HepG2 (cell line): ENCODE results near the gene FBXO24. TPM values are rescaled to one million over a fixed set of nuclear protein-coding genes. Genes with fewer than 3 reads are reported as not detected.

ENCODE experiments used
- AKNA ChIP-seq: sonication (generic); formaldehyde crosslinking; IDR thresholded peaks from 2 replicates; pipeline ENCODE4 v1.4.0; 2020; ENCODE audit warnings: missing genetic modification reagents, borderline replicate concordance
- ATF1 ChIP-seq: IDR thresholded peaks from 2 replicates; pipeline ENCODE4 v1.6.1; 2016; ENCODE audit warnings: mild to moderate bottlenecking, control low read depth
- DRAP1 ChIP-seq: IDR thresholded peaks from 2 replicates; pipeline ENCODE4 v1.6.1; 2016; ENCODE audit warnings: missing genetic modification reagents, missing compliant biosample characterization
- KDM4B ChIP-seq: sonication (generic); formaldehyde crosslinking; IDR thresholded peaks from 2 replicates; pipeline ENCODE4 v1.4.0; 2020; ENCODE audit warnings: missing genetic modification reagents
- NFE2 ChIP-seq: sonication (generic); formaldehyde crosslinking; IDR thresholded peaks from 2 replicates; pipeline ENCODE4 v1.4.0; 2020; ENCODE audit warnings: missing genetic modification reagents
- NFE2L2 ChIP-seq: fragments of 150-350 bp; IDR thresholded peaks from 2 replicates; pipeline ENCODE4 v1.6.1; 2014; ENCODE audit warnings: low read length
- NR2F1 ChIP-seq, 2 experiments: fragments of 450-650 bp in 1 of 2; formaldehyde crosslinking in 1 of 2; IDR thresholded peaks; 2 replicates each; pipeline versions ENCODE4 v1.5.0 to v1.6.1; 2016 to 2020; ENCODE audit warnings: mild to moderate bottlenecking in 1 of 2, missing compliant biosample characterization in 1 of 2, missing genetic modification reagents in 1 of 2, moderate library complexity in 1 of 2
- PITX1 ChIP-seq: sonication (generic); formaldehyde crosslinking; IDR thresholded peaks from 2 replicates; pipeline ENCODE4 v1.5.1; 2020; ENCODE audit warnings: mild to moderate bottlenecking, missing genetic modification reagents
- PRDM10 ChIP-seq: sonication (generic); formaldehyde crosslinking; IDR thresholded peaks from 2 replicates; pipeline ENCODE4 v1.4.0; 2020; ENCODE audit warnings: low read depth, missing genetic modification reagents
- PRPF4 ChIP-seq: fragments of 200-400 bp; formaldehyde crosslinking; IDR thresholded peaks from 2 replicates; pipeline ENCODE4 v1.6.1; 2016; ENCODE audit warnings: low read length, low read depth; ENCODE audit not compliant: poor library complexity, severe bottlenecking
- SMAD3 ChIP-seq: sonication (generic); formaldehyde crosslinking; IDR thresholded peaks from 2 replicates; pipeline ENCODE4 v1.4.0; 2020; ENCODE audit warnings: missing genetic modification reagents
- XRCC5 ChIP-seq: fragments of 200-400 bp; formaldehyde crosslinking; optimal IDR thresholded peaks from 2 replicates; pipeline ENCODE3; 2017; ENCODE audit warnings: mild to moderate bottlenecking, low read length
- ZFY ChIP-seq: sonication (generic); formaldehyde crosslinking; IDR thresholded peaks from 2 replicates; pipeline ENCODE4 v1.4.0; 2020; ENCODE audit warnings: missing genetic modification reagents
- ZMAT5 ChIP-seq: sonication (generic); formaldehyde crosslinking; IDR thresholded peaks from 2 replicates; pipeline ENCODE4 v1.5.0; 2020; ENCODE audit warnings: mild to moderate bottlenecking, low read depth, missing genetic modification reagents, borderline replicate concordance
- ZNF12 ChIP-seq: sonication (generic); formaldehyde crosslinking; IDR thresholded peaks from 2 replicates; pipeline ENCODE4 v1.5.0; 2020; ENCODE audit warnings: missing genetic modification reagents
- ZNF597 ChIP-seq: sonication (generic); formaldehyde crosslinking; IDR thresholded peaks from 2 replicates; pipeline ENCODE4 v1.5.0; 2020; ENCODE audit warnings: missing genetic modification reagents
- polyA plus RNA-seq, 8 experiments: library from polyadenylated mRNA; depleted of rRNA in 3 of 8; stranded (reverse) in 7 of 8; unstranded in 1 of 8; fragments of >200 nt; fragmentation: Illumina TruSeq in 4 of 8; extraction: Trizol in 4 of 8; gene quantifications; 2 replicates each; pipeline versions ENCODE4 v1.2.1 to v1.2.3, GENCODE V29; 2011 to 2016; ENCODE audit warnings: low read depth in 4 of 8, missing spikeins in 1 of 8, mixed read lengths in 1 of 8; ENCODE audit not compliant: insufficient read depth in 1 of 8
- total RNA-seq, 5 experiments: library from RNA; depleted of rRNA; stranded (reverse); fragments of >200 nt; fragmentation: Illumina TruSeq; extraction: Trizol; gene quantifications; 2 replicates each; pipeline ENCODE4 v1.2.3, GENCODE V29; 2016; ENCODE audit warnings: low read depth in 1 of 5

The FBXO24 gene
- total and polyA plus RNA-seq, 2 of the 13 experiments (the other 11 are each of a cell fraction or from before 2014, with no cell fraction given), result 0.20 to 0.55 TPM

- no peak for TF ChIP-seq ZNF597 (CRISPR knock-in tag)
- TF ChIP-seq PITX1 (CRISPR knock-in tag), result peak; percentile 83
- no peak for TF ChIP-seq AKNA (CRISPR knock-in tag)
- TF ChIP-seq NR2F1 (CRISPR knock-in tag; IDR thresholded peaks at IDR 0.05), result peak; percentile 50 to 57
- no peak for TF ChIP-seq DRAP1 (CRISPR knock-in tag)
- peak; percentile 23; the same call in 1 of the 2 replicates for TF ChIP-seq SMAD3 (CRISPR knock-in tag)
- peak; percentile 31; the same call in 1 of the 2 replicates for TF ChIP-seq PRDM10 (CRISPR knock-in tag)
- no peak for TF ChIP-seq NFE2L2
- no peak for TF ChIP-seq PRPF4
- TF ChIP-seq KDM4B, result no peak
- TF ChIP-seq ZMAT5 (CRISPR knock-in tag), result no peak
- peak; percentile 38; the same call in 1 of the 2 replicates for TF ChIP-seq ZNF12
- no peak for TF ChIP-seq XRCC5
- TF ChIP-seq NFE2, result no peak
- peak; percentile 75 for TF ChIP-seq ATF1 (CRISPR knock-in tag)
- peak; percentile 21; the same call in 1 of the 2 replicates for TF ChIP-seq ZFY (CRISPR knock-in tag)
These were observed 39.8 kb upstream of the FBXO24 start (continued) for GRCh38 chr7:100546129-100546925.
